ENCODE measurements around the gene CACNA1H.

Gene CACNA1H

GRCh38 chr16:1152651-1153259, at the start of gene CACNA1H:
CACNA1H (plus strand) TSS chr16:1153106; CDS start chr16:1153738, 632 bp downstream.
- peak; percentile 55 for DNase-seq

GRCh38 chr16:1103636-1103980, 49.3 kb upstream of the CACNA1H start:
- no peak for DNase-seq

GRCh38 chr16:1105888-1106620, 46.9 kb upstream of the CACNA1H start:
- peak; percentile 30 for DNase-seq

DNA sequence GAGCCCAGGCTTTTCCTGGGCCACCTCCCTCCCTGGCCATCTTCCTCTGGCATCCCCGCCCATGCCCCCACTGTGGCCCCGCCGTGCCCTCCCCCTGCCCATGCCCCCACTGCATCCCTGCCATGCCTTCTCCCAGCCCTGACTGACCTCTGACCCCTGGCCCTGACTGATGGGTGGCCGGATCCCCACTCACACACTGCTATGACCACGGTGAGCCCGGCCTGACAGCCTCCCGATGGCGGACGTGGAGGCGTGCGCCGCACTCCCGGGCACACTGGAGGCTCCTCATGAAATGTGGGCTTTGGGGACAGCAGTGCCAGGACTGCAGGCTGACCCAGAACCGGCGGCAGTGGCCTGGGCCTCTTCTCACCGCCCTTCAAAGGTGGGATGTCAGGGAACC, 46.2 kb upstream of the CACNA1H start:
- DNase-seq, result no peak

DNA sequence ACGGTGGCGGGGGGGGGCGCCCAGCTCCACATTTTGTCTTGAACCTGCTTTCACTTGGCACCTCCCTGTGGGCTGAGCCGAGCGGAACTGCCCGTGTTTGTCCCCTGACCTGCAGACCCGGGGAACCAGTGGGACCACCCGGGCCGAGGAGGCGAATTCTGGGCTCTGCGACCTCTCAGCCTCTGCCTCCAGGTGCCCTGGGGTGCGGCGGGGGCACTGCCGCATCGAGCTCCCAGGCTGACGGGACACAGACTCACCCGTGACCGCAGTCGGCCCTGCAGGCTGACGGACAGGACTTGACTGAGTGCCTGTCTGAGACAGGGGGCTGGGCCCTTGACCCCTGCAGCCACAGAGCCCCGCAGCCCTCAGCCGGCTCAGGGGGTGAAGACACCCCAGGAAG, 45.8 kb upstream of the CACNA1H start:
- DNase-seq, result no peak

- DNase-seq, result no peak
Observed at GRCh38 chr16:1107731-1108130, 45.2 kb upstream of the CACNA1H start.

- no peak for DNase-seq
Observed at GRCh38 chr16:1108299-1109252, 44.3 kb upstream of the CACNA1H start.

DNA sequence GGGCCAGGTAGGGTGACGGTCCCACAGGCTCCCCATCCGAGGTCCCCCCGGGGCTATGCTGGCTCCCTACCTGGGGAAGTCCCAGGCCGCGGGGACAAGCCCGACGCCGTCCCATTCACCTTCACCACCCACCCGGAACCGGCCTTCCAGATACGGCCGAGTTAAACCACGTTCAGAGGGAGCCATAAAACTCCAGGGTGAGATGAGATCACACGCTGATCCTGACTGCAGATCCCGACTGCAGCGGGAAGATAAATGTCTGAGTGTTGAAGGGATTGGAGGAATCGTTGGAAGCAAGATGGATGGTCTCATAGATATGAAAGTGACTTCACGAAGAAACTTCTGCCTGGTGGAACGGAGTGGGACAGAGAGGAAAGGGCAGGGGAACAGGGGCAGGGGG, 43.3 kb upstream of the CACNA1H start:
- DNase-seq, result no peak

DNA sequence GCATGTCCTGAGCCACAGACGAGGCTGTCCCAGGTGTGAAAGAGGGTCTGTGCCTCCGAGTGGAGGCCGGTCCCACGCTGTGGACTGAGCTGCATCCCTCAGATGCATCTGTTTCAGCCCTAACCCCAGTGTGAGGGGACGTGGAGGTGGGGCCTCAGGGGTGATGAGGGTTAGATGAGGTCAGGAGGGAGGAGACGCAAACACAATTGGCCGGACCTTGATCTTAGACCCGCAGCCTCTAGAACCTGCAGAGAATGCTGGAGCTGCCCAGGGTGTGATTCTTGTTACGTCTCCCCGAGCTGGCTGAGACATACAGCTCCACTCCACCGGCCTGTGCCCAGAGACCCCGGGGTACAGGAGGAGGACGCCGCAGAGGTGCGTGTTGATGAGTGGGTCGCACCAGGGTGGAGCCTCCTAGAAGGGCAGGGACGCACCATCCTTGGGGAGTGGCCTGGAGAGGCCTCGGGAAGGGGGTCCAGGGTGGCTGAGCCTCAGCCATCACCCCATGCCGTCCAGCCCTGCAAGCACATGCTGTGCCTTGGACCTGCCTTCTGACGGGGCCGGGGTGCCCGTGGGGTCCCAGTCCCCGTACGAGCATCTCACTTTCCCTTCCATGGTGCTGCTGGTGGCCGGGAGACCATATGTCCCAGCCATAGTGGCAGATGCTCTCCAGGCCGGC, 40.3 kb upstream of the CACNA1H start:
- DNase-seq, result no peak

DNA sequence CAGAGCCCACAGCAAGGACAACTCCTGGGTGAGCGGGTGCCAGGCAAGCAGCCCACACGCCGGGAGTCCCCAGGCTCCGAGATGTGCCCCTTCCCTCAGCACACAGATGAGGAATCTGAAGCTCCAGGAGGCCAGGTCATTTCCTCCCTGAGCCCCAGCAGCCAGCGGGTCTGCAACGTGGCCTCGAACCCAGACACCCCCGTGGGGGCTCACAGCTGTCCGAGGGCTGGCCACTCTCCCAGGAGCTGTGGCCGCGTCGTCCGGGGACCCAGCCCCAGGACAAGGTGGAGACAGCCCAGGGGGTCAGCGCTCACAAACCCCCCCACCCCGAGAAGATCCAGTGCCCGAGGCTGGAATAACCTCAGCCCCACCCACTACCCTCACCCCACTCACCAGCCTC, 39.4 kb upstream of the CACNA1H start:
- no peak for DNase-seq

DNA sequence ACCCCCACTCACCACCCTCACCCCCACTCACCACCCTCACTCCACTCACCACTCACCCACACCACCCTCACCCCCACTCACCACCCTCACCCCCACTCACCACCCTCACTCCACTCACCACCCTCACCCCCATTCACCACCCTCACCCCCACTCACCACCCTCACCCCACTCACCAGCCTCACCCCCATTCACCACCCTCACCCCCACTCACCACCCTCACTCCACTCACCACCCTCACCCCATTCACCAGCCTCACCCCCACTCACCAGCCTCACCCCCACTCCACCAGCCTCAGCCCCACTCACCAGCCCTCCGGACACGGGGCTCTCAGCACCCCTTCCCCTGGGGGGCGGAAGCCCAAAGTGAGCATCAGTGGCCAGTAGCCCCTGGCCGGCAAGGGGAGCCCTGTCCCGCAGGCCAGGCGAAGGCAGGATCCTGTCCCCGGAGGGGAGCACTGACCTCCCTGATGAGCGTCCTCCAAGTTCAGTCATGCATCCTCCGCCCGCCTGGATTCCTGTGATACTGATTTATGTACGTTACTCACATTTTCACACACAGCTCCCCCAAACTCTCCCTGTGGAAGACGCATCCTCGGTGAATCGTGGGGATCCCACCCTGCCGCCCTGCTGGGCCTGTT, 38.9 kb upstream of the CACNA1H start:
- no peak for DNase-seq

DNA sequence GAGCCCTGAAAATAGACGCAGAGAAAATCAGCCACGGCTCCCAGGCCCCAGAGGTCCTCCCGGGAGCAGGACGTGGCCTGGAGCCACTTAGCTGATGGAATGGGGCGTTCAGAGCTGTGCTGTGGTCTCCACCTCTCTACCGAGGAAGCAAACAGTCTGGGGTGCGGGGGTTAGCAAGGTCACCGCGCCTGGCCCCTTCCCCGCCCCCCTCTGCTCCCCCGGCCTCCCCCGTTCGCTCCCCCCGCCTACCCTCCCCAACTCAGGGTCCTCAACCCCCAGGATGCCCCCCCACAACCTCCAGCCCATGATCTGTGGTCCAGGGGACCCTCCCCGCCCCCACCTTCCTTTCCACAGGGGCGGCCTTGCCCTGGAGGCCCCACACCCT, 36.2 kb upstream of the CACNA1H start:
- DNase-seq, result no peak

DNA sequence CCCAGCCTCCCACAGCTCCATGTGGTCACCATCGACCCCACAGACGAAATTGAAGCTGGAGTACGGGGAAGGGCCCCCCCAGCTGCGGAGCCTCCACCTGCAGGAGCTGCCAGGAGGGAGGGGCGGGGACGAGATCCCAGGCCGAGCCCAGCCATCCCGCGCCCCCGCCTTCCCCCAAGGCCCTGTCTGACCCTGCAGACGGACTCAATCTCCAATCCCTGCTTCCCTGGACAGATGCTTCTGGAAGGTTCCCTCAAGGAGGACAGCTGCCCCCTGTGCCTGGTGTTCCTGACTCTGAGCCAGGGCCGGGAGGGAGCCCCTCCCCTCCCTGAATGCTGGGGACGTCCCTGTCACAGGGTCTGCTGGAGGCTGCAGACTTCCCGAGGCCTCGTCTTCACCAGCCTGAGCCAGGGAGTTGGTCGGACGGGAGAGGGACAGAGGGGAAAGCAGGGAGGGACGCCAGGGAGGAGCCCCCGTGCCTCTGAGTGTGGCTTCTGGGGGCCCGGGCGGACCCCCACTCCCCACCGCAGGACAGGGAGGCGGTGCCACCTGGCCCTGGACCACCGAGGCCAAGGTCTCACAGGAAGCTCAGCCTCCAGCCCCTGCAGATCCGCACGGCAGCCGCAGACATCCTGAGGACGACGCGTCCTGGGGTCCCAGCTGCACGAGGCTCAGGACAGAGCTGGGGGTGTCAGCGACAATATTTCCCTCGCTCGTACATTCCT, 35.6 kb upstream of the CACNA1H start:
- no peak for DNase-seq

DNA sequence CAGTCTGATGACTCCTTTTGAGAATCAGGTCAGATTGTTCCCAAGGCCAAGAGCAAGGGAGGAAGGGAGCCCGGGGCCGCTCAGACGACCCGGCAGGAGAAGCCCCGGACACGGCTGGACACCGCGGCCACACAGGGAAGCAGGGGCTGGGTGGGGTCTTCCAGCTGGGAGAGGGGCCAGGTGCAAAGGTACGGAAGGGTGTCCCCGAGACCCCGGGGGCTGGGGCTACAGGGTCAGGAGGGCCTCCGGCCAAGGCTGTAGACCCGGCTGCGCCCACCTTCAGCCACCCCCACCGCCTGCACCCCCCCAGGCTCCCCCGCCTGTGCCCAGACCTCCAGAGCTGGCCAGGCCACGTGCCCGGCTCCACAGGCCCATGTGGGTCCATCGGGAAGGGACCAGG, 35.0 kb upstream of the CACNA1H start:
- no peak for DNase-seq

GRCh38 chr16:1119129-1119528, 33.8 kb upstream of the CACNA1H start:
- no peak for DNase-seq

GRCh38 chr16:1119766-1120576, 32.9 kb upstream of the CACNA1H start:
- no peak for DNase-seq

GRCh38 chr16:1120577-1120941, 32.3 kb upstream of the CACNA1H start:
- DNase-seq, result no peak

GRCh38 chr16:1121009-1121408, 31.9 kb upstream of the CACNA1H start:
- no peak for DNase-seq

- DNase-seq, result no peak
Observed at GRCh38 chr16:1121601-1122397, 31.1 kb upstream of the CACNA1H start.

GRCh38 chr16:1122398-1122765, 30.5 kb upstream of the CACNA1H start:
- no peak for DNase-seq

All from activated naive CD4-positive, alpha-beta T cell treated with Interleukin-2 at 50 U/mL for 16 hours (primary cell).